HG03460 (cell line): ENCODE data around the gene APLNR.
"Not testable (repeated sequence)": the region's sequence is repeated elsewhere in the genome, so short reads cannot be mapped to it uniquely, and the experiment has no call there.

Experiments
- ATAC-seq: cut with Tn5 transposase; IDR thresholded peaks from one replicate; pipeline ENCODE4 v1.9.1; 2021; ENCODE audit not compliant: unreplicated experiment

The APLNR gene

DNA sequence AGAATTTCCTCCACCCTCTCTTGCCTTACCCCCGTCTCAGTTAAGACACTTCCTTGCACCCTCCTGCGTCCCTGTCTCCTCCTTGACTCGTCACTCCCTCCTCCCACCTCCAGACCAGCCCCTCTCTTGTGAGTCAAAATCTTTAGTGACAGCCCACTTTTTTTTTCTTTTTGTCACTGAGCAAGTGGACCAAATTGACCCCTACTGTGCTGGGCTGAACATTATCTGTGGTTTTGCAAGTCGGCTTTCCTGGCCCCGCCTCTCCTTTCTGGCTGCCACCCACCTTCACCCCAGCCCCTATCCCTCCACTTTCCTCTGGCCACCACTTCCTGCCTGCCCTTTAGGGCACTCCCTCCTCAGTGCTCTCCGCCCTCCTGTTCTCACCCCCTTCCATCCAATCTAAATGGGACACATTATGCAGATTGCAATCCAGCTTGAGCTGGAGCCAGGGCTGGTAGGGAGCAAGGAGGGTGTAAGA lies at the start of gene APLNR:
APLNR (minus strand) TSS at position 47 of the 478 bp plus-strand sequence. CDS start 246 bp downstream, outside the sequence.
- ATAC-seq, result no peak

DNA sequence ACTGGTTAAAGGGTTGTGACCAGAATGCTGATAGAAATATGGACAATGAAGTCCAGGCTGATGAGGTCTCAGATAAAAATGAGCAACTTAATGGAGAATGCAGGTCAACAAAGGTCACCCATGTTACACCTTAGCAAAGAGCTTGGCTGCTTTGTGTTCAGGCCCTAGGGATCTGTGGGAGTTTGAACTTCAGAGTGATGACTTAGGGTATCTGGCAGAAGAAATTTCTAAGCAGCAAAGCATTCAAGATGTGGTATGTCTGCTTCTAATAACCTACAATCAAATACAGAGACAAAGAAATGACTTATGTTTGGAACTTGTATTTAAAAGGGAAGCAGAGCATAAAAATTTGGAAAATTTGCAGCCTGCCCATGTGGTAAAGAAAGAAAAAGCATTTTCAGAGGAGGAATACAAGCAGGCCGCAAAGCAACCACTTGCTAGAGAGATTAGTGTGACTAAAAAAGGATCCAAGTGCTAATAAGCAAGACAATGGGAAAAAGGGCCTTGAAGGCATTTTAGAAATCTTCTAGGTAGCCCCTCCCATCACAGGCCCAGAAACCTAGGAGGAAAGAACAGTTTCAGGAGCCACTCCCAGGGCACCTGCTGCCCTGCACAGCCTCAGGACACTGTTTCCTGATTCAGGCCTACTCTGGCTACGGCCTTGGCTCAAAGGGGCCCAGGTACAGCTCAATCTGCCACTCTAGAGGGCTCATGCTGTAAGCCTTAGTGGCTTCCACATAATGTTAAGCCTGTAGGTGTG lies 46.4 kb upstream of the APLNR start:
- no peak for ATAC-seq

DNA sequence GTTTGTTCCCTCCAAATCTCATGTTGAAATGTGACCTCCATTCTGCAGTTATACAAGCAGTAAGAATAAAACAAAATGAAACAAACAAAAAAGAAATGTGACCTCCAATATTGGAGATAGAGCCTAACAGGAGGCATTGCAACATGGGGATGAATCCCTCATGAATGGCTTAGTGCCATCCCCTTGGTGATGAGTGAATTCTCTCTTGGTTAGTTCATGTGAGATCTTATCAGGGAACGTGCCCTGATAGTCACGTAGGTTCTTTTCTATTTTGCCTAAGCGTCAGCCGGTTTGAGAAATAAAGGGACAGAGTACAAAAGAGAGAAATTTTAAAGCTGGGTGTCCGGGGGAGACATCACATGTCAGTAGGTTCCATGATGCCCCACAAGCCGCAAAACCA lies 44.5 kb upstream of the APLNR start:
- ATAC-seq, result not testable (repeated sequence)

DNA sequence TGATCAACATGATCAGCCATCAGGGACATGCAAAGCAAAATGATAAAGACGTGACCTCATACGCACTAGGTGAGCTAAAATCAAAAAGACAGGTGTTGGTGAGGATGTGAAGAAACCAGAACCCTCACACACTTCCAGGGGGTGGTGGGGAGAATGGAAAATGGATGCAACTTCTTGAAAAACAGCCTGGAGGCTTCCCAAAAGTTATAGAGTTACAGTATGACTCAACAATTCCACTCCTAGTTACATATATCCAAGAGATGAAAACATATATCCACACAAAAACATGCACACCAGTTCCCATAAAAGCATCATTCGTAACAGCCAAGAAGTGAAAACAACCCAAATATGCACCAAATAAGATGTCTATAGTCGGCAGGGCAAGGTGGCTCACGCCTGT lies 42.1 kb upstream of the APLNR start:
- no peak for ATAC-seq

DNA sequence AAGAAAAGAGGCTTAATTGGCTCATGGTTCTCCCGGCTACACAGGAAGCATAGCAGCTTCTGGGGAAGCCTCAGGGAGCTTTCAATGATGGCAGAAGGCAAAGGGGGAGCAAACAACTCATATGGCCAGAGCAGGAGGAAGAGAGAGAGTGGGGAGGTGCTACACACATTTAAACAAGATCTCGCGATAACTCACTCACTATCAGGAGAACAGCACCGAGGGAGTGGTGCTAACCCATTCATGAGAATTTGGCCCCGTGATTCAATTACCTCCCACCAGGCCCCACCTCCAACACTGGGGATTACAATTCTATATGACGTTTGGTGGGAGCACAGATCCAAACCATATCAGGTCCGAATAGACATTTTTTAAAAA lies 41.7 kb upstream of the APLNR start:
- no peak for ATAC-seq

DNA sequence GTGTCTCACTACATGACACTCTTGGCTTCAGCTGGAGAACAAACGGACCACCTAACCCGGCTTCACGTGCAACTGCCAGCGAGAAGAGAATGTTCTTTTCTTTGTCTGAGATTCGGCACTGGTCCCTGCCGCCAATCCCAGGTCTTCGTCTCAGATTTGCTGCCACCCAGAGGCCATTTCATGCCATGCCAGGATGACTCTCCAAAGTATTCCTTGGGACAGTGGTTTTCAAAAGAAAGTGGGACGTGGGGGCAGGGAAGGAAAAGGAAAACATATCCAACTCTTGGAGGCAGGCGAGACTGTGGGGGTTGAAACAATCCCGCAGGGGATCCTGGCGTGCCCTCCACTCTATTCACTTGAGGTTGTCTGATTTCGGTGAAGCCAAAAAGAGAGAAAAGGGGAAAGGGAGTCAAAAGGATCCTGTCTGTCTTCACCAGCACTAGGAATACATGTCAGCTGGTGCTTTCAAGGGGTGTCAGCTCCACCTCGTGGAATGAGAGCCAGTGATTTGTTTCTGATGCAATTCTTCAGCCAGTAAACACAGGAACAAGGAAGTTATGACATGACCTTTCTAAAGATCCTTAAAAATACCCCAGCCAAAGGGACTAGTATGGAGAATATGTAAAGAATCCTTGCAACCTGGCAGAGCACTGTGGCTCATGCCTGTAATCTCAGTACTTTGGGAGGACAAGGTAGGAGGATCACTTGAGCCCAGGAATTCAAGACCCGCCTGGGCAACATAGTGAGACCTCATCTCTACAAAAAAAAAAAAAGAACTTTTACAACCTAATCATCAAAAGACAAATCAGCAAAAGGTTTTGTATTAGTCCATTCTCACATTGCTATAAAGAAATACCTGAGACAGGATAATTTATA lies 41.0 kb upstream of the APLNR start:
- peak; percentile 85 for ATAC-seq

DNA sequence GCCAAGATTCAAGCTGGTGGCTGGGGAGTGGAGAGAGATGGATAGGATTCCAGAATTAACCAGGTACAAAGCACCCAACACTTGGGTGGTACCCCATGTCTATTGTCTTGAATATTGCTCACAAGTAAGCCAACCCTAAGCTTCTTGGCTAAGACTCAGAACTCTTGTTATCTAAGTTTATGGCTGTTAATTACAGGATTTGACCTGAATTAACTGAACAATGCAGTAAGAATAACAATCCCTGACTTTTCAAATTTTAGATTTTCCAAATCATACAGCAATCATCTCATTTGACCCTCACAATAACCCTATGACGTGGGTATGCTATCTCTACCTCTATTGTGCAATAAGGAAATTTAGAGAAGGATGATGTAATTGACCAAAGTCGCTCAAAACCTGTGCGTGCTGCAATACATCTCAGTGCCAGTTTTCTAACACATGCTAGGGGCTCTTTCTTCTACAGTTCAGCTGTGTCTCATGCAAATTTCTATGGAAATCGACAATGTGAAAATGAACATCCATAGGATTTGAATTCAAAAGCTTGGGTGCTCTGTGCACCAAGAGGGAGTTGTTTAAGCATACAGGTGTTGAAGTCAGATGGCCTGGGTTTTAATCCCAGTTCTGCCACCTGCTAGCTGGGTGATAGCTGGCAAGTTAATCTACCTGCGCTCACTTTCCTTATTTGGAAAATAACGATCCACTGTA lies 40.1 kb upstream of the APLNR start:
- no peak for ATAC-seq

DNA sequence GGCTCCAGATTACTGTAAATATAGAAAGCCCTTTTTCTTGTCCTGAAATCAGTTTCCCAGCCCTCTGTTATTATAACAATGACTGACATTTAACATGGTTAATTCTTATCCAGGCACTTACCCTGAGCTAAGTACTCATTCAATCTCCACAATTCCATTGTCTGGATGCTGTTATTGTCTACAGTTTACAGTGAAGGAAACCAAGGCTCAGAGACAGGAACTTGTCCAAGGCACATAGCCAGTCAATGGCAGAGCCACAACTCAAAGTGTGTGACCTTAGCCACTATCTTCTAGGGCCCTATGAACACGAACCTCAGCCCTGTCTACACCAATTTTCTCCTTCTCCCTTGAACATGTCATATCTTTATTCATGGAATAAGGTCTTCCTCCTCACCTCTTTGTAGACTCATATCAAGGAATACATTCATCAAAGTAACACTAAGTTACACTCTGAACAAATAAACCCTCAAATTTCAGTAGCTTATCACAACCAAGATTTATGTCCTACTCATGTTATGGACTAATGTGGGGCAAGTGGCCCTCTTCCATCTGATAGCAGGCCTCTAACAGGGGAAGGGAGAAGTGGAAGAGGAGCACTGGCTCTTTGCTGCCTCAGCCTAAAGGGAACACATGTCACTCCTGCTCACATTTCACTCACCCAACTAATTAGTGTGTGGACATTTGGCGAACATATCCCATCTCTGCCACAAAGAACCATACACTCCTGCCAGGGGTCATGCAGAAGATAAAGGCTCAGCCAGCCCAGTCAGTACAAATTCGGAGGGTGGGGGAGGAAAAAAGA lies 39.3 kb upstream of the APLNR start:
- no peak for ATAC-seq

DNA sequence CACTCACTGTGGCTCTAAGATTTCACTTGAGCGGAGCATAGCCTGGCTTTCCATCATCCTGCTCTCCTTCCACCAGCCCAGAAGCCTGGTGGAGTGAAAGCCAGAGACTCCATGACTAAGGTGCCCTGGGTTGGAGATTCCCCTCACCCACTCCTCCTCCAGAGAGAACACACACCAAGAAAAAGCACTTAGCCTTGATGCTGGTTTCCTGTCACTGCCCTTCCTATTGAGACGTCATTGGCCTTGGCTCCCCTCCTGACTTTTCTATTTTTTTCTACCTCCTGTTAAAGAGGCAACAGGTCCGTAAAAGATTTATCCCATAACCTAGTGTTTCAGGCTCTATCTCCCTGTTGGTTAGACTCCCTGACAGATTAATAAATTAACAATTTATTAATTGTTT lies 38.5 kb upstream of the APLNR start:
- ATAC-seq, result no peak

DNA sequence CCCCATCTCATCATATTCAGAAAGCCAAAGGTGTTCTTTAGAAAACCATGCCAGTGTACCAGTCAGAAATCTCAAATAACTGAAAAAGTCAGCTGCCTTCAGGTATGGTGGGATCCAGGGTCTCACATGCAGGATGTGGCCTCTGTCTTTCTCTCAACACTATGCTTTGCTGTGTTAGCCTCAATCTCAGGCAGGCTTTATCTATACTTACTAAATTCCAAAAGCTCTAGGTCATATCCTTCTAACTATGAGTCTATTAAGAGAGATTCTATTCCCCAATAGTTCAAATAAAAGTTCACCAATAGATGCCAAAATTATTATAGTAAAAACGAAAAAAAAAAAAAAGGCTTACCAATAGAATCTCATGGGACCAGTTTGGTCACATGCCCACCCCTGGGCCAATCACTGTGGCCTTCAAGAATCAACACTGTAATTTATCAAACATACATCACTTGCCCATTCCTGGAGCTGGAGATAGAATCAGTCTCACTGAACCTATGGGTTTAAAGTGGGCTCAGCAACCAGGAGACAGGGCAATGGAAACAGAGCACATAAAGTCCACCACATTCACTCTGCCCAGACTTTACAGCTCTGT lies 38.0 kb upstream of the APLNR start:
- ATAC-seq, result no peak

DNA sequence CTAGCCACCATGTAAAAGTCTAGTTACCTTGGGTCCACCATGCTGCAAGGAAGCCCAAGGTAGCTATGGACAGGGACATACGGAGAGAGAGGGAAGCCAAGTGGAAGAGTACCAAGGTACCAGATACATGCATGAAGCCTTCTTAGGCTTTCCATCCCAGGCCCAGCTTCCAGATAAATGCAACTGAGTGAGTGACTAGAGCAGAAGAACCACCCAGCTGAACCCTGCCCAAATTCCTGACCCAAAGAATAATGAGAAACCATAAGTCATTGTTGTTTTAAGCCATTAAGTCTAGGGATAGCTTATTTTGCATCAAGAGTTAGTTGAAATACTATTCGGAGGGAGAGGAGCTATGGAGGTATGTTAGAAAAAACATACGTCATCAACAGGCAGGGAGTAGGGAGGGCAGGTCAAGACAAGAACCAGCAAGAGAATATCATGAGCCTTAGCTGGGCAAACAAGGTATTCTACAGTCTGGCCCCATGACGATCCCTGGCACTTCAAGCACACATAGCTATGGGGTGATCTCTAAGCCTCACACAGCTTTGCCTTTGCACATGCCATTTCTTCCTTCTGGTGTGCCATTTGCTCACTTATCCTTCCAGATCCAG lies 36.5 kb upstream of the APLNR start:
- no peak for ATAC-seq

DNA sequence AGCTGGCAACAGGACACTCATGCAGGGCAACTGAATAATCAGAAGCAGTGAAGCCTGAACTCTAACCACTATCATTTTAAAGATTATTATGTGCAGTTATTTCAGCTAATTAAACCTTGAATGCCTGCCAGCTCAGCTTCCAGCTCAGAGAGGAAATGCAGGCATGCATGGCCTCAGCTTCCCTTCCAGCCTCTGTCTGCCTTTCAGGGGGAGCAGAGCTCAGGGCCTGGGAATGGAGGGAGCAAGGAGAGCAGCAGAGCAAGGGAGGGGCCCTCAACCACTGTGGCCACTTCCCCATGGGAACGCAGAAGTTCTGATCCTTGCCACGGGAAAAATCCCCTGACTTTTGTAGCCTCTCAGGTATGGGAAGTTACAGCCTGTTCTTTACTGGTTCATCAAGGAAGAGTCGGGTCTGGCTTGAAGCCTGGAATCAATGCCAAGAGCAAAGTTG lies 32.5 kb upstream of the APLNR start:
- no peak for ATAC-seq

DNA sequence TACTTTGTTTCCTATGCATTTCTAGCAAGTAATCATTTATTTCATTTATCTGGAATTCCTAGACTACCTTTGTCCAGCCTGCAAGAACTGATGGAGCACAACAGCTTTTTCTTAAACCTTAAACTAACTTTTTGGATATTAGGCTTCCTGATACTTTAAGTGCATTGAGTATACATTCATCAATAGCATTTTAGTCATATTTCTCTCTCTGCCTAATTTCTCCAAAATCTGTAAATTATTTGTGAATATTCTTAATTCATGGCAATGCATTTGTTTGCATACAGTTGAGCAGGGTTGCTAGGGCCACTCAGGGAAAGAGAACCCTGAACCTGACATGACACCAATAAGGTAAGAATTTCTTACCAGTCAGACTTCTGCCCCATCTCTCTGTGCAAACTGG lies 29.1 kb upstream of the APLNR start:
- no peak for ATAC-seq

DNA sequence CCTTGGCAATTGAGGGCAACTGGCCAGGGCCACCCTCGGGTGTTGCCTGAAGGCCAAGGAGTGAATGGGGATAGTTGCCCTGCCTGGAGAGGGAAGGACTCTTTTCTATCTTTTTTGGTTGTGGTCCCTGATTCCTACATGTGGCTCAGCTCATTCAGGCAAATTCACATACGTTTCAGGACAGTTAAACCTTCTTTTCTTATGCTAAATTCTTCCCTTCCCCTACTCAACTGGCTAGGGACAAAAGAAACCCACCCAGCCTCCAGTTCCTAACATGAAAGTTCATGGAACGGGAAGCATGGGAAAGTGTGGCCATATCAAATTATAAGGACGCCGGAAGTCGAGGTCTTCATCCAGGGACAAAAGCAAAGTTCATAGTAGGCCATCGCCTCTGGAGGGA lies 26.3 kb upstream of the APLNR start:
- no peak for ATAC-seq

DNA sequence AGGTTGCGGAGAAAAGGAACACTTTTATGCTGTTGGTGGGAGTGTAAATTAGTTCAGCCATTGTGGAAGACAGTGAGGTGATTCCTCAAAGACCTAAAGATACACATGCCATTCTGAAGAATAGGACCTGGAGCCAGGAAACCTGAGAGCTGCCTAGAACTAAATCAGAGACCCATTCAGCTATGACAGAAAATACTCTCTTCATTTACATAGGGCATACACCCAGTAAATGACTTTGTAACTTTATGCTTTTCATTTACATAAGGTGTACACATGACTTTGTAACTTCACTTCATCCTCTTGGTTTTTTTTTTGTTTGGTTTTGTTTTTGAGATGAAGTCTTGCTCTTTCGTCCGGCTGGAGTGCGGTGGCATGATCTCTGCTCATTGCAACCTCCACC lies 25.1 kb upstream of the APLNR start:
- no peak for ATAC-seq

DNA sequence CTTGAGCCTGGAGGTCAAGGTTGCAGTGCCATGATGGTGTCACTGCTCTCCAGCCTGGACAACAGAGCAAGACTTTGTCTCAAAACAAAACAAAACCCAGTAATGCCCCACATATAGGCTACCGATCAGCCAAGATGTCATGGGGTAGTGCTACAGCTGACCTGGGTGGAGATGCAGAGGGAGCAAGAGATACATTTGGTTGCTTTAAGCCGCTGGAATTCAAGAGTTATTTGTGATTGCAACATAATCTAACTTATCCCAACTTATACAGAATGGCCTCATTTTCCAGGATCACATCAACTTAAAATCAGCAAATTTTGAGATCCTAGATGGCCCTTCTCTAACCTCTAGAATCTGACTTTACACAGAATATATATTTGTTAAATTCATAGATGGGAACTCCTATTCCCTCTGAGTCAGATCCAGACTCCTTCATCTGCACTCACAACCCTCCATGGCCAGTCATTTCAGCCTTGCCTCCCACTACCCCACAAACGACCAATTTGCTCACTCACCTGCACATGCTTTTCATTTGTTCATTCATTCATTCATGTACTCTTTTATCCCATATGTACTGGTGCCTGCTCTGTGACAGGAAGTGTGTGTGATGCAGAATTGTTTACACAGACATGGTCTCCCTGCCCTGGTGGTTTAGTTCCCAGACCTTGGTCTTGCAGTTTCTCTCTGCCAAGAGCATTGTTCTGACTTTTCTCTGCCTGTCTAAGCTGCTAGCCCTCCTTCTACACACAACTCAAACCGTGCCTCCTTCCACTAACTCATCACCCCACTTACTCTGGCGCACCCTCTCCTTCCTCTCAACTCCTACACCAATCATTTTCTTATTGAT lies 24.1 kb upstream of the APLNR start:
- no peak for ATAC-seq

DNA sequence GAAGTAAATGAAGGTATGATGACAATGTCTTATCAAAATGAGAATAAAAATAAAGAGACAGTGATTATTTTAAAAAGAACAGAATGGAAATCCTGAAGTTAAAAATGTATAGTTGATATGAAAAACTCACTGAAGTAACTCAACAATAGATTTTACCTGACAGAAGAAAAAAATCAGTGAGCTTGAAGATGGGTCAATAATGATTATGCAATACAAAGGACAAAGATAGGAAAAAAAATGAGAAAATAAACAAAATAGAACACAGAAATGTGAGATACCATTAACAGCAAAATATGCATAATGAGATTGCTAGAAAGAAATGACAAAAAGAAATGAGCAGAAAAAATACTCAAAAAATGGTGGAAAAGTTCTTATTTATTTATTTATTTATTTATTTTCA lies 19.1 kb upstream of the APLNR start:
- ATAC-seq, result no peak

DNA sequence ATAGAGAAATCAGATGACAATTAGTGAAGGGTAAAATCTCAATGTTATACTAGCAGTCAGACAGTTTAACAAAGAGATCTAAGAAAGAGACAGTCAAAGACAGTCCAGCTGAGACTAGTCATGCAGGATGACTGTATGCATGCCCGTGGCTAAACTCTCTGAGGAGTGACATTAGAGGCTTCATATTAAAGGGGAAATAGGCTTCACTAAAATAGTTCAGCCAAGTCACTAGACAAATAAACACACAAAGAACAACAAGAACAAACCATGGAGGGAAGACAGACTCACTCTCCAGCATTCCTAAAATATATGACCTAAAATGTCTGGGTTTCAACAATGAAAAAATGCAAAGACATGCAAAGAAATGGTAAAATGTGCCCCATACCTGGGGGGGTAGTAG lies 18.6 kb upstream of the APLNR start:
- ATAC-seq, result no peak

DNA sequence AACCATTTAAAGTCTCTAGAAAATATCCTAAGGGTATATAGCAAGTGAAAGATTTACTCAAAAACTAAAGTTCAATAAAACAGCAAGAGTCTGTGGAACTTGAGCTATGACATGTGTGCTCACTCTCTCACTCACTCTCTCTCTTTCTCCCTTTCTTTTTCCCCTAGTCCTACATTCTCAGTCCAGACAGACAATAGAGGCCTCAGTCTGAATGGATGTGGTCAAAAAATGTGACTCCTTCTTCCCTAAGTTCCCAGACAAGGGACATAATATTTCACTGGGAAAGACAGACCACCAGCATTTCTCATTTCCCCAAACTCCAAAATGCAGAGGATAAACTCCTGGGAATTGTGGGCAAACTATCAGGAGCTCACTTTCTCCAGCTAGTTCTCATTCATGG lies 17.6 kb upstream of the APLNR start:
- ATAC-seq, result no peak
